KMS-11 (cell line): ENCODE measurements around the gene FOXC2.

Experiments
- H2AFZ ChIP-seq: fragments of 200-600 bp; sonication (generic); 2 replicates; pipeline ENCODE4 v1.6.1; 2016; ENCODE audit warnings: antibody characterized with exemption, mixed run types, low read depth
- H3K27ac ChIP-seq: fragments of 200-600 bp; sonication (generic); 2 replicates; pipeline ENCODE4 v1.6.1; 2016; ENCODE audit warnings: mild to moderate bottlenecking, mixed run types
- H3K27me3 ChIP-seq: fragments of 200-600 bp; sonication (generic); 2 replicates; pipeline ENCODE4 v1.6.1; 2017; ENCODE audit warnings: mild to moderate bottlenecking, low read depth, mixed run types, moderate library complexity; ENCODE audit not compliant: insufficient read depth
- H3K36me3 ChIP-seq: fragments of 200-600 bp; sonication (generic); 2 replicates; pipeline ENCODE4 v1.6.1; 2017; ENCODE audit warnings: mild to moderate bottlenecking, mixed run types; ENCODE audit not compliant: insufficient read depth
- H3K4me1 ChIP-seq: fragments of 200-600 bp; sonication (generic); 2 replicates; pipeline ENCODE4 v1.6.1; 2016; ENCODE audit warnings: mild to moderate bottlenecking, low read depth, mixed run types; ENCODE audit not compliant: poor library complexity, severe bottlenecking
- H3K4me2 ChIP-seq: fragments of 200-600 bp; sonication (generic); 2 replicates; pipeline ENCODE4 v1.7.0; 2016; ENCODE audit warnings: mild to moderate bottlenecking, mixed run types
- H3K4me3 ChIP-seq: fragments of 200-600 bp; sonication (generic); IDR thresholded peaks from 2 replicates; pipeline ENCODE4 v1.6.1; 2017; ENCODE audit warnings: low read depth, low read length, mixed read lengths; ENCODE audit not compliant: insufficient read depth
- H3K79me2 ChIP-seq: fragments of 200-600 bp; sonication (generic); 2 replicates; pipeline ENCODE4 v1.6.1; 2016; ENCODE audit warnings: low read depth, mixed run types; ENCODE audit not compliant: insufficient read depth
- H3K9ac ChIP-seq: fragments of 200-600 bp; sonication (generic); 2 replicates; pipeline ENCODE4 v1.6.1; 2016; ENCODE audit warnings: mild to moderate bottlenecking, mixed run types
- H4K20me1 ChIP-seq: fragments of 200-600 bp; sonication (generic); 2 replicates; pipeline ENCODE4 v1.6.1; 2016; ENCODE audit warnings: mild to moderate bottlenecking, mixed run types; ENCODE audit not compliant: insufficient read depth
- TF ChIP-seq, protein P1 (sequence below): fragments of 200-600 bp; sonication (generic); conservative IDR thresholded peaks from 2 replicates; pipeline ENCODE4 v1.6.1; 2017; ENCODE audit warnings: low read depth, mild to moderate bottlenecking, antibody characterized with exemption, low read length, moderate library complexity, mixed read lengths

Gene FOXC2

DNA sequence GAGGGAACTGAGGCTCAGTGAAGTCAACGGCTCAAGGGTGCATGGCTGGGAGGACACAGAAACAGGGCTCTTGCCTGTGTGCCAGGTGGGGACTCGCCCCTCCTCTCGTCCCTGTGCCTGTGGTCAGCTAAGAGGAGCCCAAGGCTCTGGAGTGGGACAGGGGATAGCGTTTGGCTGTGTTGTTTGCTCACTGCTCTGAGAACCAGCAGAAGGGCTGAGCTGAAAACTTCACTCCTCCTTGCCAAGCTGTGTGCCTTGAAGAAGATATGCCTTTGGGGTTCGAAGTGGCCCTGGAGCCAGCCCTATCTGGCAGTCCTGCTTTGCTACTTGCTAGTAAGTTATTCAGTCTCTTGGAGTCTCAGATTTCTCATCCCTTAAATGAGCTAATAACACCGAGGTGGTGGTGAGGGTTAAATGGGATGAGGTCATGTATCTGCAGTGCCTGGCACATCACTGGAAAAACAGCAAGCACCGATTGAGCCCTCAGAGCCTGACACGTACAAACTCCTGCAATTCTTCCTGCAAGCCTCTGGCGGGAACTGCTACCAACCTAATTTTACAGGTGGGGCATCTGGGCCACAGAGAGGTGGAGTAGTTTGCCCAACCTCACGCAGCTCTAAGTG is 29.5 kb downstream of the FOXC2 start:
- Histone ChIP-seq H3K79me2 (no peaks in the 10 kb centered on the region), H3K4me1 (no peaks in the 10 kb centered on the region), H3K27me3 (peaks cover 32% of the 10 kb centered on the region), H3K27ac (no peak overlapping the region), H2AFZ (no peak overlapping the region), H3K4me2 (no peak overlapping the region), H3K36me3 (no peaks in the 10 kb centered on the region), H4K20me1 (no peaks in the 10 kb centered on the region), H3K4me3 (no peak overlapping the region), H3K9ac (no peak overlapping the region)
- TF ChIP-seq, protein P1, sequence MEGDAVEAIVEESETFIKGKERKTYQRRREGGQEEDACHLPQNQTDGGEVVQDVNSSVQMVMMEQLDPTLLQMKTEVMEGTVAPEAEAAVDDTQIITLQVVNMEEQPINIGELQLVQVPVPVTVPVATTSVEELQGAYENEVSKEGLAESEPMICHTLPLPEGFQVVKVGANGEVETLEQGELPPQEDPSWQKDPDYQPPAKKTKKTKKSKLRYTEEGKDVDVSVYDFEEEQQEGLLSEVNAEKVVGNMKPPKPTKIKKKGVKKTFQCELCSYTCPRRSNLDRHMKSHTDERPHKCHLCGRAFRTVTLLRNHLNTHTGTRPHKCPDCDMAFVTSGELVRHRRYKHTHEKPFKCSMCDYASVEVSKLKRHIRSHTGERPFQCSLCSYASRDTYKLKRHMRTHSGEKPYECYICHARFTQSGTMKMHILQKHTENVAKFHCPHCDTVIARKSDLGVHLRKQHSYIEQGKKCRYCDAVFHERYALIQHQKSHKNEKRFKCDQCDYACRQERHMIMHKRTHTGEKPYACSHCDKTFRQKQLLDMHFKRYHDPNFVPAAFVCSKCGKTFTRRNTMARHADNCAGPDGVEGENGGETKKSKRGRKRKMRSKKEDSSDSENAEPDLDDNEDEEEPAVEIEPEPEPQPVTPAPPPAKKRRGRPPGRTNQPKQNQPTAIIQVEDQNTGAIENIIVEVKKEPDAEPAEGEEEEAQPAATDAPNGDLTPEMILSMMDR = no peak

DNA sequence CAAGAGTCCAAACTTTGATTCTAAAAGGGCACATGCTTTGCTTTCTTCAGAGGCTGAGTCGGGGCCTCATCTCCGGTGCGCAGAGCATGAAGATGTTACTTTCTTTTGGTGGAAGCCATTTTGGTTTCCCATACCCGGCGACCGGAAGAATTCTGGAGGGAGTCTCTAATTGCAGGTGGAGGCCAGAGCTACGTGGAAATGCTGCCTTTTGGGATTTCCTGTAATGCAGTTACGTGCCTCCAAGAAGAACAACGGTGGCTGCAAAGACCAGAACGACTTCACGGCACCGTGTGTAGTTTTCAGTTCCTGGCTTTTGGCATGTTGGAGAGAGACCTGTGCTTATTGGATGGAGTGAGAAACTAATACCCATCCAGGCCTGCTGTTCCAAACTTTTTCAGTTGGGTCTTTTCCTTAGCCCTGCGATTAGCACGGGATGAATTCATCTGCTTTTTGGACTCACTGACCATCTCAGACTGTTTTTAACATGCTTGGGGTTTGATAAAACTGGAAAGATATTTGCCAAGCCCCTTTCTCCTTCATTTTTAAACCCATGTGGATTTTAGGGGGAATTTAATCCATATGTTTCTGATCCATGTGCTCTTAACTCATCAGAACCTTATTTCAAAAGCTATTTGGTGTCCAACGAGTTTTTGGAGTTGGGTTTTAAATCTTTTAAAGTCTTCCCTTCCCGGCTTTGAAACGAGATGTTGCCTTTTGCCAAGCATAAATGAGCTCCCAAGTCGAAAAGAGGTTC is 30.7 kb downstream of the FOXC2 start:
- no peaks in the 10 kb centered on the region for H3K36me3 ChIP-seq
- TF ChIP-seq, protein P1 = no peak
- H3K27ac ChIP-seq = no peak overlapping the region
- no peak overlapping the region for H3K9ac ChIP-seq
- no peak overlapping the region for H3K4me2 ChIP-seq
- H3K4me3 ChIP-seq = no peak overlapping the region
- peaks cover 30% of the 10 kb centered on the region for H3K27me3 ChIP-seq
- no peaks in the 10 kb centered on the region for H4K20me1 ChIP-seq
- H2AFZ ChIP-seq = no peak overlapping the region
- H3K4me1 ChIP-seq = no peaks in the 10 kb centered on the region
- no peaks in the 10 kb centered on the region for H3K79me2 ChIP-seq

DNA sequence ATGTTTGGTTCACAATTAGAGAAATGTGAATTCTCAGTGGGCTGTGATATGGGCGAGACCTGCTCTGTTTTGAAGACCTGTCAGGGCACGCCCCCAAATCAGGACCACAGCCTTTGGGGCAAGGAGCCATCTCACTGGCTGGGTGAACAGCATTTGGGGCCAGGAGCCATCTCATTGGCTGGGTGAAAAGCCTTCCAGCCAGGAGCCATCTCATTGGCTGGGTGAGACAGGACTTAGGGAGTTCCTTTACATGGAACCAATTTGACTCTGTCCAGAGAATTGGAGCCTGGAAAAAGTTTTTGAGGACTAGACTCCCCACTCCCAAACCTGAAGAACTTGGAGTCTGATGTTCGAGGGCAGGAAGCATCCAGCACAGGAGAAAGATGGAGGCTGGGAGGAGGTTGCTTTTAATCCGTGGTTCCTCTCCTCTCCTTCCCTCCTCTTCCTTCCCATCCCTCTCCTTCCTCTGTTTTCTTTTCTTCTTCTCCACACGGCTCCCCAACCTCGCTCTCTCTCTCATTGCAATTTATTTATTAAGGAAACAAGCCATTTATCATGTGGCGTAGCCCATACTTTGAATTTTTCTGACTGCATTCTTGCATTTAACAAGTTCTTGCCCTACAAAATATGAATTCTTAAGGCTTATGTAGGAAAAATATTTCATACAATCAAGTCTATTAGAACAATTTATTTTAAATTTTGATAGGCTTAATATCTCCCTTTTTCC is 31.4 kb downstream of the FOXC2 start:
- Histone ChIP-seq H3K4me2 (no peak overlapping the region), H4K20me1 (no peaks in the 10 kb centered on the region), H3K27me3 (peaks cover 26% of the 10 kb centered on the region), H3K36me3 (no peaks in the 10 kb centered on the region), H3K4me3 (no peak overlapping the region), H3K27ac (no peak overlapping the region), H3K79me2 (no peaks in the 10 kb centered on the region), H3K9ac (no peak overlapping the region), H2AFZ (no peak overlapping the region), H3K4me1 (no peaks in the 10 kb centered on the region)
- TF ChIP-seq, protein P1 = no peak

DNA sequence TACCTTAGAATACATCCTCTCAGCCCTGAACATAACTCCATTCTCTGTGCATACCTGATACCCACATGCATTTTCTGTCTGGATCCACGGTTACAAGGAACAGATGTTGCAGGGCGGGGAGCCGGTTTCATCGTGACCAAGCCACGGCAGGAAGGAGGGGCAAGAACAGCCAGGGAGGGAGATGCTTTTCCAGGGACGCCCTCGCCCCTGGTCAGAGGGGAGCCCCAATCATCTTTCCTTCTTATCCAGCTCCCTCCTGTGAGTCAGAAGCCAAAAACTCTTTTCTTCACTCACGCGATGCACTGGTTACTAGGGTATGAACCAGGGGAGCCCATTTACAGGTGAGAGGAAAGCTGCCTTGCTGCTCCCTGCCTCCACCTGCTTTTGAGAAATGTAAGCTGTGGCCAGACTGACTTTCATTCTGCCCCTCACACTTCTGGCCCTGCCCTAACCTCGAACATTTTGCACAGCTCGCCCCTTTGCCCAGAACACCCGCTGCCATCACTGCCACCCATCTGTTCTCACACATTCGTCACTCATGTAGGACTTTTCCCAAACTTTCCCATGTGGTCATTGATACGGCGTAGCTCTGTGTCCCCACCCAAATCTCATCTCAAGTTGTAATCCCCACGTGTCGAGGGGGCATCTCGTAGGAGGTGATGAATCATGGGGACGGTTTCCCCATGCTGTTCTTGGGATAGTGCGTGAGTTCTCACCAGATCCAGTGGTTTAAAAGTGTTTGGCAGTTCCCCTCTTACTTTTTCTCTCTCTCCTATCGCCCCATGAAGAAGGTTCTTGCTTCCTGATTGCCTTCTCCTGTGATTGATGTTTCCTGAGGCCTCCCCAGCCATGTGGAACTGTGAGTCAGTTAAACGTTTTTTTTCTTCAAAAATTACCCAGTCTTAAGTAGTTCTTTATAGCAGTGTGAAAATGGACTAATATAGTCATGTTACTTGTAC is 32.3 kb downstream of the FOXC2 start:
- Histone ChIP-seq H3K9ac (no peak overlapping the region), H3K36me3 (no peaks in the 10 kb centered on the region), H3K4me3 (no peak overlapping the region), H3K27ac (no peak overlapping the region), H2AFZ (no peak overlapping the region), H4K20me1 (no peaks in the 10 kb centered on the region), H3K79me2 (no peaks in the 10 kb centered on the region), H3K4me1 (no peaks in the 10 kb centered on the region), H3K4me2 (no peak overlapping the region), H3K27me3 (peaks cover 17% of the 10 kb centered on the region)
- TF ChIP-seq, protein P1 = no peak
